ENCODE results near the gene ZNF483.

GRCh38 chr9:111597852-111598732 is 73.1 kb downstream of the ZNF483 start:
- TF ChIP-seq CTCF (IDR thresholded peaks at IDR 0.05) (peak in 2 of 3 experiments; percentile 45 to 47), POLR2A (IDR thresholded peaks at IDR 0.05) (no peak)

Measured in testis (tissue), 2 donors.